ENCODE results near the gene ZMYM4.

Gene ZMYM4

DNA sequence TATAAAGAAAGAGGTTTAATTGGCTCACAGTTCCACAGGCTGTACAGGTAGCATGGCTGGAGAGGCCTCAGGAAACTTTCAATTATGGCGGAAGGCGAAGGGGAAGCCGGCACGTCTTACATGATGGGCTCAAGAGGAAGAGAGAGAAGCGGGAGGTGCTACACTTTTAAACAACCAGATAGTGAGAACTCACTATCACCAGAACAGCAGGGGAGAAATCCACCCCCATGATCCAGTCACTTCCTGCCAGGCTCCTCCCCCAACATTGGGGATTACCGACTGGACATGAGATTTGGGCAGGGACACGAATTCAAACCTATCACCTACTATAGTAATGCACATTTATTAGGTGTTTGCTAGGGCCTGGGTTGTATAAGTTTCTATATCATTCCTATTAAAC, 117.8 kb downstream of the ZMYM4 start:
- FAIRE-seq (no peak), DNase-seq (ENCODE audit: insufficient read length) (no peak)
- TF ChIP-seq TAF1 (IDR thresholded peaks at IDR 0.05; ENCODE audit: borderline replicate concordance, low read depth, low read length) (no peak), POLR2A (IDR thresholded peaks at IDR 0.05; ENCODE audit: low read depth, low read length) (no peak)

DNA sequence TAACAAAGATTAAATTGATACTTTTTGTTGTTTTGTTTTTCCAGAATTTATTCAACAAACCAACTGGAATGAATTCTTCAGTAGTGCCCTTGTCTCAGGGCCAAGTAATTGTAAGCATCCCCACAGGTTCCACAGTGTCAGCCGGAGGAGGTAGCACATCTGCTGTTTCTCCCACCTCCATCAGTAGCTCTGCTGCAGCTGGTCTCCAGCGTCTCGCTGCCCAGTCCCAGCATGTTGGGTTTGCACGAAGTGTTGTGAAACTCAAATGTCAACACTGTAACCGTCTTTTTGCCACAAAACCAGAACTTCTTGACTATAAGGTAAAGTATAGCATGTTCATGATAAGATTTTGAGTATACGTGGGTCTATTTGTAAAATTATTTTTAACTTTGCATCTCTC, 118.5 kb downstream of the ZMYM4 start:
- FAIRE-seq, result no peak

DNA sequence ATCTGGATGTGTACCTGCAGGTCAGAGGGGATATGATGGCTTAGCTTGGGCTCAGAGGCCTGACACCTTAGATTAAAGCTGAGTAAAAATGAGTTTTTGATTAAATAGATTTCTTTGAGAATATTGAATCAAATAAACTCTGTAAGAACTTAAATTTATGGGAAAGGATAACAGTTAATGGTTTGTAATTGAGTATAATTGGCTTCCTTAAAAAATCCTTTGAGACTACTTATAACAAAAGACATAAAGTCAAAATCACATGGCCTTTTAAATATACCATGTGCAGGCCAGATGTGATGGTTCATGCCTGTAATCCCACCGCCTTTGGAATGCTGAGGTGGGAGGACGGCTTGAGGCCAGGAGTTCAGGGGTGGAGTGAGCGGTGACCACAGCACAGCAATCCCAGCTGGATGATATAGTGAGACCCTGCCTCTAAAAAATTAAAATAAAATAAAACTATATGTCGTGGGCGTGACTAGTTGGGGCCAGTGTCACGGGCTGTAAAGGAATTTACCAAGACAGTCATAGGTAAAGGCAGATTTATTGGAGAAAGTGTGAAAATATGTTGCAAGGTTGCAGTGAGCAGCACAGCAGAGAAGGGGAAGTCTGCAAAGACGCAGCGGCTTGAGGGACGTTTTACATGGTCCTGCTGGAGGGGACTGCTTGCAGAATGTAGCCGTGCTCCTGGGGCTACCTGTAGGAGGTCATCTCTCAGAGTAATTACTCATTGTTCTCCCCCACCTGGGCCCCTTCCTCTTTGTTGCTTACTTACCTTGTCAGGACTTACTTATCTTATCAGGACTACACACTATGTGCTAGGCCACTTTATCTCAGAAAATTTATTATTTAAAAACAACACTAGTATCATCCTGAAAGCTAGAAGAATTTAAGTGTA, 122.3 kb downstream of the ZMYM4 start:
- TF ChIP-seq TAF1 (IDR thresholded peaks at IDR 0.05; ENCODE audit: borderline replicate concordance, low read depth, low read length) (no peak), POLR2AphosphoS5 (IDR thresholded peaks at IDR 0.05; ENCODE audit: low read depth, low read length) (no peak), POLR2A (IDR thresholded peaks at IDR 0.05; ENCODE audit: low read depth, low read length) (no peak)
- DNase-seq (ENCODE audit: insufficient read length), result no peak
- no peak for FAIRE-seq

More for the DNA sequence above, 118.5 kb downstream of the ZMYM4 start:
- TF ChIP-seq POLR2A (IDR thresholded peaks at IDR 0.05; ENCODE audit: low read depth, low read length) (no peak), TAF1 (IDR thresholded peaks at IDR 0.05; ENCODE audit: borderline replicate concordance, low read depth, low read length) (no peak), POLR2AphosphoS5 (IDR thresholded peaks at IDR 0.05; ENCODE audit: low read depth, low read length) (no peak)
- no peak for DNase-seq (ENCODE audit: insufficient read length)

DNA sequence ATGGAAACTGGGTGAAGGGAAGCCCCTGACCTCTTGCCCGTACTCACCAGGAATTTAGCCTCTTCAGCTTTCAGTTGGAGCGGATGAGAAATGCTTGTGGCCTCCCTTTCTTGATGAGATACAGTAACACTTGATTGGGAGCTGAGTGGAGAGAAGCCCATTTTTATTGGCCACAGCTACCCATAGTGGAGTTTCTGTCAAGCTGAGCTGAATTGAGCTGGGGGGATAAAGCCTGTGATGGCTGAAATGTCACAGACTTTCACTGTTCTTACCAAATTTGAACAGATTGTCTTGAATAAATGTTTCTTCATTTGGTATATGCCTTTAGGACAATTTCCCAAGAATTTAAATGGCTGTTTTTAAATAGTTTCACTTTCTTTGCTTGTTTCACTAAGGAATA, 125.9 kb downstream of the ZMYM4 start:
- FAIRE-seq, result no peak
- DNase-seq (ENCODE audit: insufficient read length), result no peak
- TF ChIP-seq TAF1 (IDR thresholded peaks at IDR 0.05; ENCODE audit: borderline replicate concordance, low read depth, low read length) (no peak), POLR2AphosphoS5 (IDR thresholded peaks at IDR 0.05; ENCODE audit: low read depth, low read length) (no peak), POLR2A (IDR thresholded peaks at IDR 0.05; ENCODE audit: low read depth, low read length) (no peak)

DNA sequence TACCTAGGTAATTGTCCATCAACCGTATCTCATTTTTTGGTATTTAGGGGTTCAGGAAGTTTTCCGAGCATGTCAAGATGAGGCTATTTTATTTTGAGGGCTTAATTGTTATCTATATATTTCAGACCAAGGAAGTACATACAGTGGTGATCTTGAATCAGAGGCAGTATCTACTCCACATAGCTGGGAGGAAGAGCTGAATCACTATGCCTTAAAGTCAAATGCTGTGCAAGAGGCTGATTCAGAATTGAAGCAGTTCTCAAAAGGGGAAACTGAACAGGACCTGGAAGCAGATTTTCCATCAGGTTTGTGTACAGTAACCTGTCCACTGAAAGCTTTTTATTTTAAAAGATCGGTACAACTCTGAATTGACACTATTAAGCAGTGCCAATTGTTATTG, 130.2 kb downstream of the ZMYM4 start:
- TF ChIP-seq POLR2AphosphoS5 (IDR thresholded peaks at IDR 0.05; ENCODE audit: low read depth, low read length) (no peak), TAF1 (IDR thresholded peaks at IDR 0.05; ENCODE audit: borderline replicate concordance, low read depth, low read length) (no peak), POLR2A (IDR thresholded peaks at IDR 0.05; ENCODE audit: low read depth, low read length) (no peak)
- FAIRE-seq (no peak), DNase-seq (ENCODE audit: insufficient read length) (no peak)

DNA sequence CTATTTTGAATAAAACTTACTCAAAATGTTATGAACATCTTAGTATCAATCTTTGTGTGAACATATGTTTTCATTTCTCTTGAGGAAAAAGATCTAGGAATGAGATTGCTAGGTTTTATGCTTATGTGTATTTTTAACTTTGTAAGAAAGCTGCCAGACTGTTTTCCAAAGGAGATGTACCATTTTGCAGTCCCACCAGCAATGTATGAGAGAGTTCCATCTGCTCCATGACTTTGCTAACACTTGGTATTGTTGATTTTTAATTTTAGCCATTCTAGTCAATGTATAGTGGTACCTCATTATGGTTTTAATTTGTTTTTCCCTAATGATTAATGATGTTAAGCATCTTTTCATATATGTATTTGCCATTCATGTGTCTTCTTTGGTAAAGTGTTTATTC, 132.5 kb downstream of the ZMYM4 start:
- DNase-seq (ENCODE audit: insufficient read length) (no peak), FAIRE-seq (peak; percentile 42)
- TF ChIP-seq POLR2AphosphoS5 (IDR thresholded peaks at IDR 0.05; ENCODE audit: low read depth, low read length) (no peak), POLR2A (IDR thresholded peaks at IDR 0.05; ENCODE audit: low read depth, low read length) (no peak), TAF1 (IDR thresholded peaks at IDR 0.05; ENCODE audit: borderline replicate concordance, low read depth, low read length) (no peak)

DNA sequence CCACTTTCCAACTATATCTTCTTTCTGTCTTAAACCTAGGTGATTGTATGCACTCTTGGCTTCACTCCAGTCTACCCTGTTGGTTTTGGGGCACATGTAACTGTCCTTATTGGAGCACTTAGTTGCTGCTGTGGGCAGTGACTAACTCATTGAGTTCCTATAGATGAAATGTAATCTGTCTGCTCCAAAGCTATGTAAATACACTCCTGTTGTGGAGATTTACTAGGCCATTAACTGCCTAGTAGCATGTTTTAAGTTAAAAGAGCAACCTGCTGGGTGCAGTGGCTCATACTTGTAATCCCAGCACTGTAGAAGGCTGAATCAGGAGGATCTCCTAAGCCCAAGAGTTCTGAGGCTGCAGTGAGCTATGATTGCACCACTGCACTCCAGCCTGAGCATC, 137.6 kb downstream of the ZMYM4 start:
- DNase-seq (ENCODE audit: insufficient read length) (no peak), FAIRE-seq (no peak)
- TF ChIP-seq TAF1 (IDR thresholded peaks at IDR 0.05; ENCODE audit: borderline replicate concordance, low read depth, low read length) (no peak), POLR2A (IDR thresholded peaks at IDR 0.05; ENCODE audit: low read depth, low read length) (no peak), POLR2AphosphoS5 (IDR thresholded peaks at IDR 0.05; ENCODE audit: low read depth, low read length) (no peak)

DNA sequence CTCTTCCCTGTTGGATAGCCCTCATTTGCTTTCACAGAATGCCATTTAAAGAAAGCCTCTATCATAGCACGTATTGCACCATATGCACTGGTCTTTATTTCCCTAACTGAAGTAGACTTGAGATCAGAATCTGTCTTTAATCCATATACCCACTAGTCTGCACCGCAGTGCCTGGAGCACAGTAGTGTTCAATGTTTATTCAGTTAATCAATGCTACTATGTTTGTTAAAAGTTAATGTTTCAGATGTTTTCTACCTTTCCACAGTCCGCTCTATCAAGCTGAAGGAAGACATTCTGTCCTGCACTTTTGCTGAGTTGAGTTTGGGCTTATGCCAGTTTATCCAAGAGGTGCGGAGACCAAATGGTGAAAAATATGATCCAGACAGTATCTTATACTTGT, 139.2 kb downstream of the ZMYM4 start:
- DNase-seq (ENCODE audit: insufficient read length) (no peak), FAIRE-seq (no peak)
- TF ChIP-seq TAF1 (IDR thresholded peaks at IDR 0.05; ENCODE audit: borderline replicate concordance, low read depth, low read length) (no peak), POLR2AphosphoS5 (IDR thresholded peaks at IDR 0.05; ENCODE audit: low read depth, low read length) (no peak), POLR2A (IDR thresholded peaks at IDR 0.05; ENCODE audit: low read depth, low read length) (no peak)

DNA sequence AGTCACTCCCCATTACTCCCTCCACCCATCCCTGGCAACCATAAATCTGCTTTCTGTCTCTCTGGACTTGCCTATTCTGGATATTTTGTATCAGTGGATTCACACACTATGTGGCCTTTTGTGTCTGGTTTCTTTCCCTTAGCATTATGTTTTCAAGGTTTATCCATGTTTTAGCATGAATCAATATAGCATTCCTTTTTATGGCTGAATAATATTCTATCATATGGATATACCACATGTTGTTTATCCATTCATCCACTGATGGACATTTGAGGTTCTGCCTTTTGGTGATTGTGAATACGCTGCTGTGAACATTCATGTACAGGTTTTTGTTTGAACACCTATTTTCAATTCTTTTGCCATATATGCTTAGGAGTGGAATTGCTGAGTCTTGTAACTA, 140.4 kb downstream of the ZMYM4 start:
- TF ChIP-seq POLR2AphosphoS5 (IDR thresholded peaks at IDR 0.05; ENCODE audit: low read depth, low read length), result no peak
- no peak for TF ChIP-seq POLR2A (IDR thresholded peaks at IDR 0.05; ENCODE audit: low read depth, low read length)
- no peak for TF ChIP-seq TAF1 (IDR thresholded peaks at IDR 0.05; ENCODE audit: borderline replicate concordance, low read depth, low read length)
- no peak for FAIRE-seq

DNA sequence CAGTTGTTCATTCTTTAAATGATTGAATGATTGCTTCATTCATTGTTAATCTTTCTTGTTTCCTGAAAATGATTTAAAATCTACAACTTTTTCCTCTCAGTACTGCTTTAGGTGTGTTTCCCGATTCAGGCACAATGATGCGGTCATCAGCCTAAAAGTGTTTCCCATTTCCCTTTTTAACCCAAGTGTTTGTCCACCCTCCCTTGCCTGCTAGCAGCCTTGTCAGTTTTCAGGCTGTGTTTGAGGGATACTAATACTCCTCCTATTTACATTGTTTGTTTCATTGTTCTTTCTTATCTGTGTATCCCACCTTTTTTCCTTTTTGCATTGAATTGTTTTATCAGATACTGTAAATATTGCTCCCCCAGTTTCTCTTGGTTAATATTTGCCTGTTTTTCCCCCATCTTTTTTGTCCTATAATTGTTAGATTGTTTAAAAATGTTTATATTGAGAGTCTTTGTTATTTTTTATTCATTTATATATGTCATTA, 157.6 kb downstream of the ZMYM4 start:
- no peak for DNase-seq (ENCODE audit: insufficient read length)
- TF ChIP-seq TAF1 (IDR thresholded peaks at IDR 0.05; ENCODE audit: borderline replicate concordance, low read depth, low read length) (no peak), POLR2AphosphoS5 (IDR thresholded peaks at IDR 0.05; ENCODE audit: low read depth, low read length) (no peak)
- no peak for FAIRE-seq

More for the DNA sequence above, 140.4 kb downstream of the ZMYM4 start:
- DNase-seq (ENCODE audit: insufficient read length), result no peak

DNA sequence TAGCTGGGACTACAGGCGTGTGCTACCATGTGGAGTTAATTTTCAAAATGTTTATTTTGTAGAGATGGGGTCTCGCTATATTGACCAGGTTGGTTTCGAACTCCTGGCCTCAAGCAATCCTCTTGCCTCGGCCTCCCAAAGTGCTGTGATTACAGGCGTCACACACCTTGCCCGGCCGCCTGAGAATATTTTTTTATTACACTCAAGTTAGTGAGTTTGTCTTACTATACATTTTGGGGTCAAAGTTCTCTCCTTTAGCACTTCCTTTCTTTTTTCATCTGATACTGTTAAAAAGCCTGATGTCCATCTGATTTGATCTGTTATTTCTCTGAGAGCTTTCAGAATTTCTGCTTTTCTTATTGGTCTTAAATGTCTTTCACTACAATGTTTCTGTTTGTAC, 159.9 kb downstream of the ZMYM4 start:
- no peak for TF ChIP-seq POLR2A (IDR thresholded peaks at IDR 0.05; ENCODE audit: low read depth, low read length)
- no peak for TF ChIP-seq POLR2AphosphoS5 (IDR thresholded peaks at IDR 0.05; ENCODE audit: low read depth, low read length)
- no peak for TF ChIP-seq TAF1 (IDR thresholded peaks at IDR 0.05; ENCODE audit: borderline replicate concordance, low read depth, low read length)
- FAIRE-seq, result no peak
- DNase-seq (ENCODE audit: insufficient read length), result no peak

DNA sequence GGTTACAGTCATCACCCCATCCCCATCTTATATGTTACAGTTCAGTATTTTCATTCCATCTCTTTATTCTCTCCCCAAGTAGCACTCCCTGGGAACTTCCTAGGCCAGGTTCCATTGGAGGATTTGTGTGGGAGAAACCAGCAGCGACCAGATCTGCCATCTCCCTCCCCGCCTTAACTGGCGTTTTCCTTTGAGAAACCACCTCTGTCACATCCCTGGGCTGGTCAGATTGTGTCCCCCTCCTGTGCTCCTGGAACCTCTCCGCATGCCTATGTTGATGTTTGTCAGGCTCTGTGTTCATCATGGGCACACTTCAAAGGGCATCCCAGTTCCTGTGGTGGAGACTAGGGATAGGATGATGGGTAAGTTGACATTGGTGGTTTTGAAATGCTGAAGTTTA, 162.3 kb downstream of the ZMYM4 start:
- no peak for FAIRE-seq
- DNase-seq (ENCODE audit: insufficient read length), result no peak
- TF ChIP-seq POLR2A (IDR thresholded peaks at IDR 0.05; ENCODE audit: low read depth, low read length) (no peak), POLR2AphosphoS5 (IDR thresholded peaks at IDR 0.05; ENCODE audit: low read depth, low read length) (no peak), TAF1 (IDR thresholded peaks at IDR 0.05; ENCODE audit: borderline replicate concordance, low read depth, low read length) (no peak)

Measured in GM12892 (cell line).